GM10847 (cell line): ENCODE data around the gene PIGR.

Experiments
- POLR2A ChIP-seq: IDR thresholded peaks from 2 replicates; pipeline ENCODE4 v1.6.1; 2011; ENCODE audit not compliant: insufficient read length; ENCODE audit errors: extremely low read depth

PIGR gene

GRCh38 chr1:206907304-206907991, 38.8 kb downstream of the PIGR start:
- TF ChIP-seq POLR2A: no peak

GRCh38 chr1:206905295-206906164, 40.7 kb downstream of the PIGR start:
- no peak for TF ChIP-seq POLR2A

- TF ChIP-seq POLR2A: no peak
These were observed 41.7 kb downstream of the PIGR start for GRCh38 chr1:206904423-206905142.

- no peak for TF ChIP-seq POLR2A
These were observed 42.6 kb downstream of the PIGR start for GRCh38 chr1:206903687-206904086.

- TF ChIP-seq POLR2A: no peak
These were observed 43.6 kb downstream of the PIGR start for GRCh38 chr1:206902702-206903101.

GRCh38 chr1:206901944-206902343, 44.3 kb downstream of the PIGR start:
- TF ChIP-seq POLR2A: no peak

- no peak for TF ChIP-seq POLR2A
These were observed 46.1 kb downstream of the PIGR start for GRCh38 chr1:206900149-206900548.

GRCh38 chr1:206899717-206900116, 46.5 kb downstream of the PIGR start:
- no peak for TF ChIP-seq POLR2A

GRCh38 chr1:206898915-206899431, 47.3 kb downstream of the PIGR start:
- TF ChIP-seq POLR2A: no peak

GRCh38 chr1:206898089-206898914, 48.0 kb downstream of the PIGR start:
- no peak for TF ChIP-seq POLR2A

GRCh38 chr1:206897175-206897574, 49.1 kb downstream of the PIGR start, which contains the start of gene IL24:
TSS of gene IL24 (plus strand) at chr1:206897443. CDS start at chr1:206897833, 390 bp downstream.
- TF ChIP-seq POLR2A: no peak

GRCh38 chr1:206896261-206896660, 50.0 kb downstream of the PIGR start:
- no peak for TF ChIP-seq POLR2A

- TF ChIP-seq POLR2A: no peak
These were observed 50.4 kb downstream of the PIGR start for GRCh38 chr1:206895837-206896242.

GRCh38 chr1:206895325-206895724, 50.9 kb downstream of the PIGR start:
- no peak for TF ChIP-seq POLR2A
